HPDE6-E6E7 (cell line): ENCODE results near the gene ADGRB3.

Experiments
- DNase-seq: peaks from one replicate; pipeline ENCODE4 v3.0.0; 2011; ENCODE audit warnings: missing footprints; ENCODE audit errors: extremely low spot score

ADGRB3 gene

GRCh38 chr6:69026715-69027114 lies 391.6 kb downstream of the ADGRB3 start:
- DNase-seq, result no peak

GRCh38 chr6:69027861-69028260 lies 392.8 kb downstream of the ADGRB3 start:
- no peak for DNase-seq

GRCh38 chr6:69038841-69039240 lies 403.8 kb downstream of the ADGRB3 start:
- DNase-seq, result no peak

GRCh38 chr6:69042297-69042696 lies 407.2 kb downstream of the ADGRB3 start:
- DNase-seq, result no peak

GRCh38 chr6:69044534-69044933 lies 409.5 kb downstream of the ADGRB3 start:
- no peak for DNase-seq

- DNase-seq, result no peak
These were observed 424.3 kb downstream of the ADGRB3 start for GRCh38 chr6:69059413-69059812.

- no peak for DNase-seq
These were observed 426.0 kb downstream of the ADGRB3 start for GRCh38 chr6:69061066-69061465.

- no peak for DNase-seq
These were observed 428.3 kb downstream of the ADGRB3 start for GRCh38 chr6:69063401-69063800.

- DNase-seq, result no peak
These were observed 429.1 kb downstream of the ADGRB3 start for GRCh38 chr6:69064226-69064625.

GRCh38 chr6:69069881-69070280 lies 434.8 kb downstream of the ADGRB3 start:
- no peak for DNase-seq

- DNase-seq, result no peak
These were observed 437.7 kb downstream of the ADGRB3 start for GRCh38 chr6:69072796-69073195.

GRCh38 chr6:69084746-69085335 lies 449.8 kb downstream of the ADGRB3 start:
- DNase-seq, result no peak

- no peak for DNase-seq
These were observed 451.6 kb downstream of the ADGRB3 start for GRCh38 chr6:69086689-69087088.

- DNase-seq, result no peak
These were observed 454.5 kb downstream of the ADGRB3 start for GRCh38 chr6:69089539-69089938.

GRCh38 chr6:69090132-69090531 lies 455.1 kb downstream of the ADGRB3 start:
- DNase-seq, result no peak

- no peak for DNase-seq
These were observed 461.6 kb downstream of the ADGRB3 start for GRCh38 chr6:69096681-69097080.

GRCh38 chr6:69097948-69098347 lies 462.9 kb downstream of the ADGRB3 start:
- DNase-seq, result no peak

GRCh38 chr6:69098910-69099309 lies 463.8 kb downstream of the ADGRB3 start:
- DNase-seq, result no peak

- no peak for DNase-seq
These were observed 465.7 kb downstream of the ADGRB3 start for GRCh38 chr6:69100772-69101171.

GRCh38 chr6:69102416-69102815 lies 467.3 kb downstream of the ADGRB3 start:
- DNase-seq, result no peak

GRCh38 chr6:69105288-69105687 lies 470.2 kb downstream of the ADGRB3 start:
- peak; percentile 4 for DNase-seq

GRCh38 chr6:69106511-69106910 lies 471.4 kb downstream of the ADGRB3 start:
- DNase-seq, result no peak

- DNase-seq, result no peak
These were observed 476.2 kb downstream of the ADGRB3 start for GRCh38 chr6:69111301-69111700.

- DNase-seq, result no peak
These were observed 481.6 kb downstream of the ADGRB3 start for GRCh38 chr6:69116658-69117057.
